Central memory CD8-positive, alpha-beta T cell (primary cell): Measurements from ENCODE around the gene LHX1.

Experiments used
- ATAC-seq: fragments of 150-1000 bp; cut with Tn5 transposase; replicated peaks from 2 replicates; pipeline ENCODE4 v1.10.0; 2022; ENCODE audit warnings: mild to moderate bottlenecking, moderate FRiP score, moderate number of reproducible peaks; ENCODE audit not compliant: poor library complexity, severe bottlenecking; ENCODE audit errors: extremely low read depth
- DNase-seq, 2 donors: peaks; one replicate each; pipeline ENCODE4 v3.0.0; 2021; ENCODE audit warnings: low spot score in 2 of 2
- H3K27ac Mint-ChIP-seq: one replicate; pipeline ENCODE4 v1.8.0; 2022; ENCODE audit warnings: low read depth, mild to moderate bottlenecking, moderate library complexity, mixed read lengths
- H3K27me3 Mint-ChIP-seq: one replicate; pipeline ENCODE4 v1.8.0; 2022; ENCODE audit warnings: mixed read lengths
- H3K36me3 Mint-ChIP-seq: one replicate; pipeline ENCODE4 v1.8.0; 2022; ENCODE audit warnings: mild to moderate bottlenecking, moderate library complexity, mixed read lengths; ENCODE audit not compliant: insufficient read depth
- H3K4me1 Mint-ChIP-seq: one replicate; pipeline ENCODE4 v1.8.0; 2022; ENCODE audit warnings: mixed read lengths
- H3K4me3 Mint-ChIP-seq: one replicate; pipeline ENCODE4 v1.8.0; 2022; ENCODE audit warnings: mild to moderate bottlenecking, moderate library complexity, mixed read lengths
- H3K9me3 Mint-ChIP-seq: one replicate; pipeline ENCODE4 v1.8.0; 2022; ENCODE audit warnings: mixed read lengths

LHX1 gene

DNA sequence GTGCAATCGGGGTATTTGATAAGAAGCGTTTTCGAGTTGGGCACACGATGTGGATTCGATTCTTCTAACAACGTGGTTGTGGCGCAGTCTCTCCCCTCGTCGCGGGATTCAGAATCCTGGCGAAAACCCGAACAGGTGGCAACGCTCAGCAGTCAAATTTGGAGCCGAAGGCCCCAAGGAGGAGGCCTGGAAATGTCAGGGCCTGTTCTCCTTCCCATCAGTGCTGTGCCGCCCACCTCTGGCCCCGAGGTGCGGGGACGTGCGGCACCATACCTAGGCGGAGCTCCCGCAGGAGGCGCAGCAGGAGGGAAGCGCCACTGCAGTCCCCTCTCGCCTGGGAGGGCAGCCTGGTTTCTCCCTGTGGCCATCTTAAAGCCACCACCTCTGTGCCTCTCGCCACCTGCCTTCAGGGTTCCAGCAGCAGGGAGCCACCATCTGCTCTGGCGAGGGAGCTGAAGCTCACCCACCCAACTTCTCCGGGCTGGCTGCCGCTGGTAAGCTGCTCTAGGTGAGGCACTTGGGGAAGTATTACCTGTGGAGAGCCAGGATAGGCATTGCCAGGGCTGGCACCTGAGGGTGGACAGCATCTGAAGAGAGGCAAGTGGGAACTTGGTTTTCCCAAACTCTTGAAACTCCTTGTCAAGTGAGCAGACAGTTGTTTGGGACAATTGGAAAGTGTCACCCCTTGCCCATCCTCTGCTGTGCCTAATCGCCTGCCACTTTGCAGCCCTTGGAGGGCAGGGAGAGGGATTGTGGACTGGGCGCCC is 8.9 kb downstream of the LHX1 start:
- peaks cover 22% of the 10 kb centered on the region for H3K36me3 Mint-ChIP-seq
- no peaks in the 10 kb centered on the region for H3K9me3 Mint-ChIP-seq
- DNase-seq: no peak
- peaks cover 52% of the 10 kb centered on the region for H3K27me3 Mint-ChIP-seq
- H3K4me3 Mint-ChIP-seq: no peak overlapping the region
- no peak for ATAC-seq
- H3K27ac Mint-ChIP-seq: no peak overlapping the region
- peaks cover 44% of the 10 kb centered on the region for H3K4me1 Mint-ChIP-seq

DNA sequence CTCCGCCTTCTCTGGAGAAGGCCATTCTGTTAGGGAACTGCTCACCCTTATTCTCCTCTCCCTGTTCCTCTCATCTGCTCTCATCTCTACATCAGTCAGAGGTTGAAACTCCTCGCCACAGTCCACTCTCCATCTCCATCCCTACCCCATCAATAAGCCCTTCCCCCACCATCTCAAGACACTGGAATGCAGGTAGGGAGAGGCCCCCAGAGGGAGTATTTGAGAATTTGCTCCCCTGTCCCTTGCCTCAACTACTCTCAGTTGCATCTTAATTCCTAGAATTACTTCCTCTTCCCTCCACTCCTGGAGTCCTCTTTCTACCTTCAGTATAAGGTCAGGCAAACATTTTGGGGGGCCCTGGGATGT is 9.4 kb downstream of the LHX1 start:
- DNase-seq: no peak
- peaks cover 39% of the 10 kb centered on the region for H3K4me1 Mint-ChIP-seq
- no peak overlapping the region for H3K27ac Mint-ChIP-seq
- H3K9me3 Mint-ChIP-seq: no peaks in the 10 kb centered on the region
- peaks cover 22% of the 10 kb centered on the region for H3K36me3 Mint-ChIP-seq
- no peak overlapping the region for H3K4me3 Mint-ChIP-seq
- H3K27me3 Mint-ChIP-seq: peaks cover 46% of the 10 kb centered on the region
- no peak for ATAC-seq

DNA sequence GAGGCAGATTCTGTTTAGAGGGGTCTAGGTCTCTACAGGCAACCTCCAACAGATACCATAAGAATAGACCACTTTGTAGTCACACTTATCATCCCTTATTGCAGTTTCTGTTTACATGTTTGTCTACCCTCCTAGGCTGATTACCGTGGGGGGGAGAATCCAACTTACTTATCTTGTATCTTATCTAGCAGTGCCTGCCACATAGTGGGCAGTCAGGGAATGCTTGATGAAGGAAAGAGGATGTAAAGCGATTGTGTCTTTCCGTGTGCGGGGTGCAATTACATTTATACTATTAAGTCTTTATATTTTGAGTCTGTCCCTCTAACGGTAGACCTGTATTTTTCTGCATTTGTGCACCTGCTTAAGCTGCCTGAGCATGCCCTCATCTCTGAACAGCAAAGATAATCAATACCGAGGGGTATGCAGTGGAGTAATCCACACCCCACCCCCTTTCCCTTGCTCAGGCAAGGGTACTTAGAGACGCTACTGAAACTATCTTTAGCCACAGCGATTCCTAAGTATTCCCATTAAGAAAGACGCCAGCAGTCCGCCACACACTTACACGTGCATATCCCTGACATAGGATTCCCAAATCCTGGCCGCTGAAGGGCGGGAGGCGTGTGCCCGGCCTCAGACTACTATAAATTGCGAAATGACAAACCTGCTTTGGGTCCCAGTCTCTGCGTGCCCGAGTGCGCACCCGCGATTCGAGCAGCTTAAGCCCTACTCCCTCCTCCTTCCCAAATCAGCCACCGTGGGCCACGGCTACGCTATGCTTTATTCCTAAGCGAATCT is 10.8 kb downstream of the LHX1 start:
- DNase-seq: no peak

DNA sequence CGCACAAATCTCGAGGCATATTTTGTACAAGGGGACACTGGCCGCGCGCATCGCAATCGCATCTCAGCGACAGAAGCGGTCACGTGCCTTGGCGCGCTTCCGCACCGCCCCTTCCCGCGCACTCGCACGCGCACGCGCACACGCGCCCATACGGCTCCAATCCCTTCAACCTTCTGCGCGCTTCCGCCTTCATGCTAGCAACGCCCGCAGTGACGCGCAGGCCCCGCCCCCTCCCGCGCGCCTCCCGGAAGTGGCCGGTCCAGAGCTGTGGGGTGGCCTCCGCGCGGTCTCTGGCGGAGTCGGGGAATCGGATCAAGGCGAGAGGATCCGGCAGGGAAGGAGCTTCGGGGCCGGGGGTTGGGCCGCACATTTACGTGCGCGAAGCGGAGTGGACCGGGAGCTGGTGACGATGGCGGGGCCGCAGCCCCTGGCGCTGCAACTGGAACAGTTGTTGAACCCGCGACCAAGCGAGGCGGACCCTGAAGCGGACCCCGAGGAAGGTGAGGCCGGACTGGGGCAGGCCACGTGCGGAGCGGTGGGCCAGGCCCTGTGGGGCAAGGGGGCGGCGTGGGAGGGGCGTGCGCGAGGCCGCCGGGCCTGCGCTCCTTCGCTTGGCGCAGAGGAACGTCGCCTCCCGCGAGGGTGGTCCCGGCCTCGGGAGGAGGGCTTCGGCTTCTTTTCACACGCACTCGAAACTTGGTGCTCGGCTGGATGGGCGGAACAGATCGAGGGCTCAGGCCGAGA is 11.6 kb downstream of the LHX1 start, which contains the start of gene AATF:
Gene AATF (plus strand): TSS at position 238 of the 744 bp plus-strand sequence. CDS start 172 bp downstream, at position 410.
- Mint-ChIP-seq H3K36me3 (peaks cover 39% of the 10 kb centered on the region), H3K27me3 (peaks cover 34% of the 10 kb centered on the region), H3K4me3 (peak within 1 kb of the TSS; percentile 94), H3K4me1 (peaks cover 51% of the 10 kb centered on the region), H3K9me3 (no peaks in the 10 kb centered on the region), H3K27ac (peak within 1 kb of the TSS; percentile 91)
- ATAC-seq (peak; percentile 97), DNase-seq (peak; percentile 94)

More for the DNA sequence above, 10.8 kb downstream of the LHX1 start:
- Mint-ChIP-seq H3K27ac (peak overlapping the region; percentile 91), H3K36me3 (peaks cover 35% of the 10 kb centered on the region), H3K27me3 (peaks cover 41% of the 10 kb centered on the region), H3K4me1 (peaks cover 52% of the 10 kb centered on the region), H3K9me3 (no peaks in the 10 kb centered on the region), H3K4me3 (peak overlapping the region; percentile 94)
- peak; percentile 38 for ATAC-seq

DNA sequence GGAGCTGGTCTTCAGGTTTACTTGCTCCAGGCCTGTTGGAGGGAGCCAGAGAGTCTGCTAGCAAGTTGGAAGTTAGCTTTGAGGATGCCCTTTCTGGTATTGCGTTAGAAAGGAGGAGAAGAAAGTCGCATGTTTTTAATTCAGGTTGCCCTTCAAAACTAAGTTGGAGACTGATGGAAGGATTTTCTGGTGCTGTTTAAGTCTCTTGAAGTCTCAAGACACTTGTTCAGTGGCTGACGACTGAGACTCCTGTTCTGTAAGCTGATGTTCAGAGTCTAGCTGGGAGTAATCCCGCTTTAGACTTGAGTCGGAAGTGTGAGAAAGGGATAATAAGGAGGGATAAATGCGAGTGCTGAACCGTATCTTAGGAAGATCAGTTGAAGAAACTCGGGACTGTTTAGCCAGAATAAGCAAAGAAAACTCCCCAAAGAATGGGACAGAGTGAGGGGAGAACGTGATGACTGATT is 12.2 kb downstream of the LHX1 start:
- ATAC-seq (no peak), DNase-seq (no peak)
- Mint-ChIP-seq H3K4me3 (peak overlapping the region; percentile 94), H3K4me1 (peaks cover 54% of the 10 kb centered on the region), H3K27ac (peak overlapping the region; percentile 91), H3K36me3 (peaks cover 45% of the 10 kb centered on the region), H3K9me3 (no peaks in the 10 kb centered on the region), H3K27me3 (peaks cover 27% of the 10 kb centered on the region)

- Mint-ChIP-seq H3K9me3 (no peaks in the 10 kb centered on the region), H3K27me3 (peaks cover 22% of the 10 kb centered on the region), H3K4me3 (peak overlapping the region; percentile 94), H3K36me3 (peaks cover 49% of the 10 kb centered on the region), H3K4me1 (peaks cover 58% of the 10 kb centered on the region), H3K27ac (peak overlapping the region; percentile 91)
- no peak for DNase-seq
- ATAC-seq: no peak
These were observed 12.8 kb downstream of the LHX1 start for GRCh38 chr17:36950027-36950426.

DNA sequence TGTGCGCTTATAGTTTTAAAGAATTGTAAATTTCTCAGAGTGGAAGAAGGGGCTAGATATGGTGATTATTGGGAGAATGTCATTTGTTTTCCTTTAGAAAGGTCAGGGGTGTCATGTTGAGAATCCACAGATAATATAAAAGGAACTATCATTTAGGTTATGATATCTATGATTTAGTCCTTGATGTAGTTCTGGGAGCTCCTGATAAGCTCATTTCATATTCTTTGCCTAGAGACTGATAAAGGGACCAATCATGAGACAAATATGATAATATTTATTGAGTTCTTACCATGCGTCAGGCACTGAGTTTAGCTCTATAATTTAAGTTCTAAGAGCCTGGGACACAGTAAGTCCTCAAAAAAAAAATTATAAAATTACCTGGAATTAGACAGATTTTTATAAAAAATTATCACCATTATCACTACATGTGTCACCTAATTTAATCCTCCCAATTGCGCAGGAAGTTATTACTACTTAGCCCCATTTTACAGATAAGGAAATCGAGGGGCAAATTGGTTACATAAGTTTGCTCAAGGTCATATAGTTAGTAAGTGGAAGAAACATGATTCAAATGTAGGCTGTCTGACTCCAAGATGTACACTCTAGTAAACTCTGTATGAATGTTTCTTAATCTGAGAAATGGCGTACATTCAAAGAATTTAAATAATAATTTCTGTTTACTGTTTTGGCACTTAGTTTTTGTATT is 14.0 kb downstream of the LHX1 start:
- Mint-ChIP-seq H3K36me3 (peaks cover 60% of the 10 kb centered on the region), H3K4me1 (peaks cover 64% of the 10 kb centered on the region), H3K4me3 (peak overlapping the region; percentile 94), H3K9me3 (no peaks in the 10 kb centered on the region), H3K27me3 (peaks cover 12% of the 10 kb centered on the region), H3K27ac (no peak overlapping the region)
- ATAC-seq: no peak
- no peak for DNase-seq

DNA sequence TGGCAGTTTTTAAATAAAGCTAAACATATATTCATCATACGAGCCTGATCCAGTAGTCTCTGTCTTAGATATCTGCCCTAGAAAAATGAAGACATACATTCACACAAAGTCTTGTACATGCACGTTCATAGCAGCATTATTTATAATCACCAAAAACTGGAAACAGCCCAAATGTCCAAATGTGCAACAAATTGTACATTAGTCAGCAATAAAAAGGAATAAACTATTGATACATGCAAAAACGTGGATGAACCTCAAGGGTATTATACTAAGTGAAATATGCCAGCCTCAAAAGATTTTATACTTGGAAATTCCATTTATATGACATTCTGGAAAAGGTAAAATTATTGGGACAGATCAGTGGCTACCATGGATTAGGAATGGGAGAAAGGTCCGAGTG is 34.2 kb downstream of the LHX1 start:
- H3K4me1 Mint-ChIP-seq: peaks cover 78% of the 10 kb centered on the region
- H3K36me3 Mint-ChIP-seq: peaks cover 22% of the 10 kb centered on the region
- ATAC-seq: no peak
- no peaks in the 10 kb centered on the region for H3K27me3 Mint-ChIP-seq
- peak overlapping the region; percentile 51 for H3K27ac Mint-ChIP-seq
- DNase-seq: no peak
- no peak overlapping the region for H3K4me3 Mint-ChIP-seq
- H3K9me3 Mint-ChIP-seq: no peaks in the 10 kb centered on the region

- no peaks in the 10 kb centered on the region for H3K9me3 Mint-ChIP-seq
- ATAC-seq (no peak), DNase-seq (no peak)
- no peak overlapping the region for H3K27ac Mint-ChIP-seq
- H3K36me3 Mint-ChIP-seq: peaks cover 22% of the 10 kb centered on the region
- H3K4me1 Mint-ChIP-seq: peaks cover 77% of the 10 kb centered on the region
- no peaks in the 10 kb centered on the region for H3K27me3 Mint-ChIP-seq
- H3K4me3 Mint-ChIP-seq: no peak overlapping the region
These were observed 35.0 kb downstream of the LHX1 start for GRCh38 chr17:36972186-36972700.

DNA sequence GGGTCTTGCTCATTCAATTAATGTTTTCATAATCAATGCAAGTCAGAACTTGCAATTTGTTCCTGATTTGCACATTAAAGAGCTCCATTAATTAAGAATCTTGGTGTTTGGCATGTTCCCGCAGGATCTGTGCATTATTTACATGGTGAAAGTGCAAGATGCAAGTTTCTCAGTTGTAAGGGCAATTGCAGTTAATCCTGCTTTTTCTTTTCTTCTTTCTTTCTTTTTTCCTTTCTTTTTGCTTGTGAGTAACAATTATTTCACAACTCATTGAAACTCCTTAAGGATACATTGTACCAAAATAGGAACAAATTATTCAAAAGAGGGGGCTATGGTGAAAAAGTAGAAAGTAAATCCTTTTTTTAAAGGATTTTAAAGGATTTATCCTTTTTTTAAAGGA is 35.6 kb downstream of the LHX1 start:
- Mint-ChIP-seq H3K27me3 (no peaks in the 10 kb centered on the region), H3K4me3 (no peak overlapping the region), H3K9me3 (no peaks in the 10 kb centered on the region), H3K27ac (no peak overlapping the region), H3K36me3 (peaks cover 20% of the 10 kb centered on the region), H3K4me1 (peaks cover 75% of the 10 kb centered on the region)
- ATAC-seq (no peak), DNase-seq (no peak)

GRCh38 chr17:36975922-36976515 is 38.7 kb downstream of the LHX1 start:
- Mint-ChIP-seq H3K9me3 (no peaks in the 10 kb centered on the region), H3K27me3 (no peaks in the 10 kb centered on the region), H3K36me3 (peaks cover 11% of the 10 kb centered on the region), H3K27ac (no peak overlapping the region), H3K4me1 (peaks cover 71% of the 10 kb centered on the region), H3K4me3 (no peak overlapping the region)
- ATAC-seq (no peak), DNase-seq (no peak)
